ENCODE results near the gene FDPS.

The FDPS gene

GRCh38 chr1:155308493-155309422 lies at the start of gene FDPS:
FDPS (plus strand) TSS chr1:155308866; CDS start chr1:155309790, 924 bp downstream.
- peak; percentile 99 for DNase-seq

GRCh38 chr1:155260276-155260675 lies 48.4 kb upstream of the FDPS start:
- DNase-seq = no peak

- no peak for DNase-seq
Observed at GRCh38 chr1:155261493-155261851, 47.2 kb upstream of the FDPS start.

GRCh38 chr1:155261852-155262673 lies 46.6 kb upstream of the FDPS start, which contains the start of gene SCAMP3:
SCAMP3 (minus strand) TSS chr1:155262360; CDS start chr1:155262151, 209 bp downstream.
- peak; percentile 96 for DNase-seq

GRCh38 chr1:155263067-155263466 lies 45.6 kb upstream of the FDPS start:
- DNase-seq = no peak

- no peak for DNase-seq
Observed at GRCh38 chr1:155266553-155266952, 42.1 kb upstream of the FDPS start.

GRCh38 chr1:155267373-155267772 lies 41.3 kb upstream of the FDPS start:
- DNase-seq = no peak

- DNase-seq = no peak
Observed at GRCh38 chr1:155268630-155269029, 40.0 kb upstream of the FDPS start.

GRCh38 chr1:155269381-155269780 lies 39.3 kb upstream of the FDPS start:
- no peak for DNase-seq

- DNase-seq = peak; percentile 9
Observed at GRCh38 chr1:155272466-155273342, 36.0 kb upstream of the FDPS start.

- DNase-seq = peak; percentile 98
Observed at GRCh38 chr1:155273343-155274245, 35.1 kb upstream of the FDPS start, which contains the start of gene CLK2. CLK2 (minus strand) TSS chr1:155273504; CDS start chr1:155270977, 2,527 bp downstream.

- DNase-seq = peak; percentile 97
Observed at GRCh38 chr1:155277070-155277901, 31.4 kb upstream of the FDPS start, which contains the start of gene HCN3. HCN3 (plus strand) TSS chr1:155277463; CDS start chr1:155277591, 128 bp downstream.

- peak; percentile 82 for DNase-seq
Observed at GRCh38 chr1:155277902-155278688, 30.6 kb upstream of the FDPS start.

GRCh38 chr1:155278689-155279160 lies 29.9 kb upstream of the FDPS start:
- DNase-seq = no peak

GRCh38 chr1:155279268-155279667 lies 29.4 kb upstream of the FDPS start:
- no peak for DNase-seq

- DNase-seq = no peak
Observed at GRCh38 chr1:155282488-155283091, 26.1 kb upstream of the FDPS start.

GRCh38 chr1:155284476-155284875 lies 24.2 kb upstream of the FDPS start:
- DNase-seq = no peak

- no peak for DNase-seq
Observed at GRCh38 chr1:155285063-155285462, 23.6 kb upstream of the FDPS start.

- no peak for DNase-seq
Observed at GRCh38 chr1:155285631-155286044, 23.0 kb upstream of the FDPS start.
